ENCODE measurements around the gene TBXA2R. TPM values are rescaled to one million over a fixed set of nuclear protein-coding genes. Genes with fewer than 3 reads are reported as not detected.

The TBXA2R gene
- polyA plus RNA-seq, 1 donor (not counting 4 experiments of a cell fraction or from before 2014, with no cell fraction given), result not detected

DNA sequence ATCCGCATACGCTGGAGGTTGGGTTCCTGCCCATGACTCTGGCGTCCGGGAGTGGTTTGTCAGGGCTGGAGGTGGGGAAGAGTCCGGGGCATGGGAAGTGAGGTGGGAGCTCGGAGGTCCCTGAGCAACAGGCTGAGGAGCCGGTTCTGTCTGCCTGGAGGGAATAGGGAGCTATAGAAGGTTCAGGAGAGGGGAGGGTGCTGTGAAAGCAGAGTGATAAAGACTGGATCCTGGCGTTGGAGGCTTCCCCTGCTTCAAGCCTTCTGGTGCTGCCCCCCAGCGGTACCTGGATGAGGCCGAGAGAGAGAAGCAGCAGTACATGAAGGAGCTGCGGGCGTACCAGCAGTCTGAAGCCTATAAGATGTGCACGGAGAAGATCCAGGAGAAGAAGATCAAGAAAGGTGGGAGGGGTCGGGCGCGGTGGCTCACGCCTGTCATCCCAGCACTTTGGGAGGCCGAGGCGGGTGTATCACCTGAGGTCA is 31.4 kb downstream of the TBXA2R start:
- H2AFZ ChIP-seq (ENCODE audit: control insufficient read depth, low read length), result no peak overlapping the region
- peaks cover 2 to 3% of the 10 kb centered on the region in 2 experiments for H3K36me3 ChIP-seq (ENCODE audit: control insufficient read depth in 2 of 2, extremely low read depth in 1 of 2, insufficient read depth in 2 of 2, low read length in 2 of 2)
- no peak overlapping the region for H3K9ac ChIP-seq (ENCODE audit: control insufficient read depth, extremely low read depth, insufficient read depth, low read length)
- peaks cover 16% of the 10 kb centered on the region for H3K4me1 ChIP-seq (ENCODE audit: control insufficient read depth, extremely low read depth, insufficient read depth, low read length)
- no peaks in the 10 kb centered on the region for H4K20me1 ChIP-seq (ENCODE audit: control insufficient read depth, extremely low read depth, insufficient read depth, low read length)
- FAIRE-seq, result no peak
- no peak for DNase-seq (ENCODE audit: low read depth, low spot score)
- TF ChIP-seq EZH2 (IDR thresholded peaks at IDR 0.05; ENCODE audit: low read length), result no peak
- peak in 2 of 3 experiments; percentile 12 to 30 for TF ChIP-seq CTCF (optimal IDR thresholded peaks at IDR 0.05 in 1 of 3, IDR thresholded peaks at IDR 0.05 in 1 of 3, conservative IDR thresholded peaks at IDR 0.05 in 1 of 3; ENCODE audit: extremely low read depth in 1 of 3, insufficient read depth in 2 of 3, low read length in 3 of 3)
- H3K4me3 ChIP-seq (ENCODE audit: control insufficient read depth in 2 of 3, extremely low read depth in 1 of 3, insufficient read depth in 2 of 3, low read depth in 1 of 3, low read length in 3 of 3), result no peak overlapping the region
- no peaks in the 10 kb centered on the region for H3K79me2 ChIP-seq (ENCODE audit: control insufficient read depth, insufficient read depth, low read length)
- no peaks in the 10 kb centered on the region for H3K9me1 ChIP-seq (ENCODE audit: control insufficient read depth, extremely low read depth, insufficient read depth, low read length)
- H3K9me3 ChIP-seq (ENCODE audit: control insufficient read depth, low read depth, low read length), result no peaks in the 10 kb centered on the region
- no peaks in the 10 kb centered on the region for H3K27me3 ChIP-seq (ENCODE audit: control insufficient read depth, extremely low read depth, insufficient read depth, low read length)
- H3K4me2 ChIP-seq (ENCODE audit: control insufficient read depth, extremely low read depth, insufficient read depth, low read depth, low read length), result no peak overlapping the region
- dilution Hi-C loops (cut with MboI; ENCODE audit: extremely low pct_ligation_motif_present, low sequenced_read_pairs), result no loop called here
- no peak overlapping the region for H3K27ac ChIP-seq (ENCODE audit: control insufficient read depth, insufficient read depth, low read length)

- peaks cover 2 to 3% of the 10 kb centered on the region in 2 experiments for H3K36me3 ChIP-seq (ENCODE audit: control insufficient read depth in 2 of 2, extremely low read depth in 1 of 2, insufficient read depth in 2 of 2, low read length in 2 of 2)
- H2AFZ ChIP-seq (ENCODE audit: control insufficient read depth, low read length), result no peak overlapping the region
- H3K4me3 ChIP-seq (ENCODE audit: control insufficient read depth in 2 of 3, extremely low read depth in 1 of 3, insufficient read depth in 2 of 3, low read depth in 1 of 3, low read length in 3 of 3), result peak overlapping the region; percentile 79 to 97 (median 90)
- no peaks in the 10 kb centered on the region for H3K9me3 ChIP-seq (ENCODE audit: control insufficient read depth, low read depth, low read length)
- peak overlapping the region; percentile 69 for H3K4me2 ChIP-seq (ENCODE audit: control insufficient read depth, extremely low read depth, insufficient read depth, low read depth, low read length)
- DNase-seq (ENCODE audit: low read depth, low spot score) (peak; percentile 93), FAIRE-seq (peak; percentile 74)
- H4K20me1 ChIP-seq (ENCODE audit: control insufficient read depth, extremely low read depth, insufficient read depth, low read length), result no peaks in the 10 kb centered on the region
- H3K4me1 ChIP-seq (ENCODE audit: control insufficient read depth, extremely low read depth, insufficient read depth, low read length), result peaks cover 16% of the 10 kb centered on the region
- no peaks in the 10 kb centered on the region for H3K9me1 ChIP-seq (ENCODE audit: control insufficient read depth, extremely low read depth, insufficient read depth, low read length)
- H3K27me3 ChIP-seq (ENCODE audit: control insufficient read depth, extremely low read depth, insufficient read depth, low read length), result no peaks in the 10 kb centered on the region
- H3K9ac ChIP-seq (ENCODE audit: control insufficient read depth, extremely low read depth, insufficient read depth, low read length), result no peak overlapping the region
- dilution Hi-C loops (cut with MboI; ENCODE audit: extremely low pct_ligation_motif_present, low sequenced_read_pairs), result no loop called here
- peak overlapping the region; percentile 63 for H3K27ac ChIP-seq (ENCODE audit: control insufficient read depth, insufficient read depth, low read length)
- H3K79me2 ChIP-seq (ENCODE audit: control insufficient read depth, insufficient read depth, low read length), result no peaks in the 10 kb centered on the region
- TF ChIP-seq EZH2 (IDR thresholded peaks at IDR 0.05; ENCODE audit: low read length), result no peak
- no peak for TF ChIP-seq CTCF (optimal IDR thresholded peaks at IDR 0.05 in 1 of 3, IDR thresholded peaks at IDR 0.05 in 1 of 3, conservative IDR thresholded peaks at IDR 0.05 in 1 of 3; ENCODE audit: extremely low read depth in 1 of 3, insufficient read depth in 2 of 3, low read length in 3 of 3)
These were observed 32.6 kb downstream of the TBXA2R start for GRCh38 chr19:3573858-3574637.

Measured in keratinocyte (primary cell).